Mesendoderm (in vitro differentiated cells): Measurements from ENCODE around the gene UTS2R.
A peak's percentile ranks its signal among the peaks of the same experiment; 100 is the strongest.

Experiments used
- DNase-seq: peaks from one replicate; pipeline ENCODE4 v3.0.0; 2013
- H2AK5ac ChIP-seq: 2 replicates; pipeline ENCODE4 v1.6.1; 2013; ENCODE audit warnings: low read length, inconsistent platforms
- H2BK120ac ChIP-seq: 2 replicates; pipeline ENCODE4 v1.6.1; 2013; ENCODE audit warnings: low read depth, mild to moderate bottlenecking, low read length, moderate library complexity, mixed read lengths
- H2BK15ac ChIP-seq: replicated peaks from 2 replicates; pipeline ENCODE4 v1.6.1; 2013; ENCODE audit warnings: low read depth, mild to moderate bottlenecking, moderate library complexity
- H2BK5ac ChIP-seq: 2 replicates; pipeline ENCODE4 v1.6.1; 2013; ENCODE audit warnings: low read length, inconsistent platforms
- H3K18ac ChIP-seq: 2 replicates; pipeline ENCODE4 v1.6.1; 2013; ENCODE audit warnings: mild to moderate bottlenecking, low read length, mixed read lengths
- H3K23ac ChIP-seq: one replicate; pipeline ENCODE4 v1.6.1; 2013; ENCODE audit warnings: low read length
- H3K27ac ChIP-seq: 2 replicates; pipeline ENCODE4 v1.5.1; 2013; ENCODE audit warnings: low read depth, mild to moderate bottlenecking, inconsistent platforms, low read length, moderate library complexity
- H3K27me3 ChIP-seq: 2 replicates; pipeline ENCODE4 v1.6.1; 2013; ENCODE audit warnings: low read length, control low read depth, mild to moderate bottlenecking, inconsistent platforms; ENCODE audit not compliant: insufficient read depth, poor library complexity
- H3K36me3 ChIP-seq: 2 replicates; pipeline ENCODE4 v1.6.1; 2013; ENCODE audit warnings: low read length, inconsistent platforms; ENCODE audit not compliant: control insufficient read depth, insufficient read depth
- H3K4ac ChIP-seq: one replicate; pipeline ENCODE4 v1.6.1; 2013; ENCODE audit warnings: low read depth, mild to moderate bottlenecking, low read length, moderate library complexity
- H3K4me1 ChIP-seq: 2 replicates; pipeline ENCODE4 v1.6.1; 2013; ENCODE audit warnings: low read depth, low read length, inconsistent platforms; ENCODE audit not compliant: control insufficient read depth
- H3K4me2 ChIP-seq: 2 replicates; pipeline ENCODE4 v1.6.1; 2013; ENCODE audit warnings: low read length
- H3K4me3 ChIP-seq: 2 replicates; pipeline ENCODE4 v1.5.1; 2013; ENCODE audit warnings: mild to moderate bottlenecking, low read length
- H3K56ac ChIP-seq: one replicate; pipeline ENCODE4 v1.6.1; 2013; ENCODE audit warnings: low read length
- H3K79me1 ChIP-seq: 2 replicates; pipeline ENCODE4 v1.6.1; 2013; ENCODE audit warnings: low read length, inconsistent platforms
- H3K79me2 ChIP-seq: 2 replicates; pipeline ENCODE4 v1.6.1; 2013; ENCODE audit warnings: mild to moderate bottlenecking, low read length; ENCODE audit not compliant: control insufficient read depth, insufficient read depth
- H3K9ac ChIP-seq: 2 replicates; pipeline ENCODE4 v1.6.1; 2013; ENCODE audit warnings: low read length, inconsistent platforms
- H4K5ac ChIP-seq: one replicate; pipeline ENCODE4 v1.6.1; 2013; ENCODE audit warnings: low read length
- H4K8ac ChIP-seq: one replicate; pipeline ENCODE4 v1.6.1; 2013; ENCODE audit warnings: low read depth, mild to moderate bottlenecking, control low read depth, low read length, moderate library complexity
- WGBS: extraction: QIAGEN DNeasy Blood & Tissue Kit; methylation state at CpG from one replicate; pipeline ENCODE4 v1.1.7; 2013; ENCODE audit warnings: low lambda C conversion rate, missing lambda C conversion rate; ENCODE audit not compliant: insufficient coverage; ENCODE audit errors: extremely low coverage; 5-methylcytosine and 5-hydroxymethylcytosine counted together

The UTS2R gene

GRCh38 chr17:82351713-82352488, 19.7 kb upstream of the UTS2R start:
- no peaks in the 10 kb centered on the region for H3K27me3 ChIP-seq
- H3K4me3 ChIP-seq = no peak overlapping the region
- H3K56ac ChIP-seq = no peak overlapping the region
- no peak overlapping the region for H3K4ac ChIP-seq
- no peak overlapping the region for H4K8ac ChIP-seq
- H2BK120ac ChIP-seq = no peak overlapping the region
- H3K79me2 ChIP-seq = no peaks in the 10 kb centered on the region
- no peak overlapping the region for H2AK5ac ChIP-seq
- no peak overlapping the region for H3K23ac ChIP-seq
- DNase-seq = peak; percentile 93
- no peak overlapping the region for H3K27ac ChIP-seq
- no peak overlapping the region for H3K4me2 ChIP-seq
- WGBS = no CpG with 5 or more reads among the region's 26 CpGs
- no peak overlapping the region for H3K18ac ChIP-seq
- no peak overlapping the region for H3K9ac ChIP-seq
- no peak overlapping the region for H2BK15ac ChIP-seq
- no peak overlapping the region for H2BK5ac ChIP-seq
- no peaks in the 10 kb centered on the region for H3K4me1 ChIP-seq
- no peak overlapping the region for H4K5ac ChIP-seq
- no peaks in the 10 kb centered on the region for H3K36me3 ChIP-seq
- H3K79me1 ChIP-seq = no peaks in the 10 kb centered on the region

DNA sequence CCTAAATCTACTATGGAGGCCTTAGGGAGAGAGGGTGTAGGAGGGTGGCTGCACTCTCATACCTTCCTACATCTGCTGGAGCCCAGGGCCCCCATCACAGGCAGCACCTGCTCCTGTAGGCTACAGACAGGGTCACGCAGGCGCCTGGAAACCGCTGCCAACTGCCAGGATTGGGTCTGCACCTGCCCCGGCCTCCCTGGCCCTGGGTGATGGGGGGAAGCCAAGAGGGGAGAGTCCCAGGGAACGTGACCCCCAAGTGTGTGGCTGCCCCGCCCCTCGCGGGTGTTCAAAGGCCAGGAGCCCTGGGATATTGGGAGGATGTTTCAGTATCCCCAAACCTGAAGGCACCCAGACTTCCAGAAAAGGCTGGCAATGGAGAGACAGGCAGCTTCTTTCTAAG, 18.1 kb upstream of the UTS2R start:
- H3K23ac ChIP-seq = no peak overlapping the region
- H3K56ac ChIP-seq = no peak overlapping the region
- H3K4me3 ChIP-seq = no peak overlapping the region
- no peak for DNase-seq
- H3K27me3 ChIP-seq = no peaks in the 10 kb centered on the region
- no peak overlapping the region for H4K8ac ChIP-seq
- no peak overlapping the region for H3K18ac ChIP-seq
- H3K4ac ChIP-seq = no peak overlapping the region
- H3K4me1 ChIP-seq = no peaks in the 10 kb centered on the region
- H2BK15ac ChIP-seq = no peak overlapping the region
- no CpG with 5 or more reads among the region's 8 CpGs for WGBS
- H2BK120ac ChIP-seq = no peak overlapping the region
- H3K79me1 ChIP-seq = no peaks in the 10 kb centered on the region
- no peak overlapping the region for H3K4me2 ChIP-seq
- no peak overlapping the region for H3K27ac ChIP-seq
- H3K79me2 ChIP-seq = no peaks in the 10 kb centered on the region
- H2BK5ac ChIP-seq = no peak overlapping the region
- no peak overlapping the region for H2AK5ac ChIP-seq
- no peaks in the 10 kb centered on the region for H3K36me3 ChIP-seq
- no peak overlapping the region for H4K5ac ChIP-seq
- no peak overlapping the region for H3K9ac ChIP-seq

GRCh38 chr17:82354804-82355308, 16.7 kb upstream of the UTS2R start:
- Histone ChIP-seq H3K27ac (no peak overlapping the region), H3K27me3 (no peaks in the 10 kb centered on the region), H2AK5ac (no peak overlapping the region), H3K4ac (no peak overlapping the region), H3K23ac (no peak overlapping the region), H3K36me3 (no peaks in the 10 kb centered on the region), H3K79me1 (no peaks in the 10 kb centered on the region), H3K56ac (no peak overlapping the region), H2BK15ac (no peak overlapping the region), H2BK120ac (no peak overlapping the region), H4K8ac (no peak overlapping the region), H4K5ac (no peak overlapping the region), H3K9ac (no peak overlapping the region), H3K79me2 (no peaks in the 10 kb centered on the region), H3K4me3 (no peak overlapping the region), H3K18ac (no peak overlapping the region), H3K4me1 (no peaks in the 10 kb centered on the region), H3K4me2 (no peak overlapping the region), H2BK5ac (no peak overlapping the region)
- no CpG with 5 or more reads among the region's 7 CpGs for WGBS
- no peak for DNase-seq

- DNase-seq = no peak
- Histone ChIP-seq H3K27ac (no peak overlapping the region), H3K4me2 (no peak overlapping the region), H3K79me2 (no peaks in the 10 kb centered on the region), H2BK5ac (no peak overlapping the region), H3K4ac (no peak overlapping the region), H3K4me1 (no peaks in the 10 kb centered on the region), H3K36me3 (no peaks in the 10 kb centered on the region), H2AK5ac (no peak overlapping the region), H3K18ac (no peak overlapping the region), H4K5ac (no peak overlapping the region), H3K4me3 (no peak overlapping the region), H2BK120ac (no peak overlapping the region), H3K56ac (no peak overlapping the region), H3K79me1 (no peaks in the 10 kb centered on the region), H3K23ac (no peak overlapping the region), H3K9ac (no peak overlapping the region), H2BK15ac (no peak overlapping the region), H4K8ac (no peak overlapping the region), H3K27me3 (no peaks in the 10 kb centered on the region)
- WGBS = no CpG with 5 or more reads among the region's 11 CpGs
Observed at GRCh38 chr17:82355770-82356427, 15.7 kb upstream of the UTS2R start.

DNA sequence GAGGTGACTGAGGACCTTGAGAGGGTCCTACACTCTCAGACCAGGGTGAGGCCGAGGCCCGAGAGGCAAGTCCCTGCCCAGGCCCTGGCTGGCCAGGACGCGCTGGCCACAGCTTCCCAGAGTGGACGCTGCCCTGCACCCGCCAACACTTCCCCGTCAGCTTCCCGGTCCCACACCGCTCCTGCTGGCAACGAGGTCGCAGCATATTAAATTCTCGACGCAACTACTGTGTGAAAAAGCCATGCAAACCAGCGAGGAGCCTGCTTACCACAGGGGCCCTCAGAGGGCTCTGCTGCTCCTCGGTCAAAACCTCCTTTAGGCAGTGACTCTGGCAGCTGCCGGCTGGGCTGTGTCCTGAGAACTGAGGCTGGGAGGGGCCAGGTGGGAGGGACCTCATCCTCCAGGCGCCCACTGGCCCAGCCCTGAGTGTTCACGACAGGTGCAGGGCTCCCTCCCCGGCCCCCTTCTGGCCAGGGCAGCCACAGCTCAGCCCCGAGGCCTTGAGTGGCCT, 14.7 kb upstream of the UTS2R start:
- no peaks in the 10 kb centered on the region for H3K79me2 ChIP-seq
- H3K18ac ChIP-seq = no peak overlapping the region
- H3K36me3 ChIP-seq = no peaks in the 10 kb centered on the region
- H4K8ac ChIP-seq = no peak overlapping the region
- no peak overlapping the region for H3K9ac ChIP-seq
- no peaks in the 10 kb centered on the region for H3K4me1 ChIP-seq
- H2BK120ac ChIP-seq = no peak overlapping the region
- H3K79me1 ChIP-seq = no peaks in the 10 kb centered on the region
- no peak overlapping the region for H4K5ac ChIP-seq
- H3K4me3 ChIP-seq = no peak overlapping the region
- no peak overlapping the region for H3K23ac ChIP-seq
- H2AK5ac ChIP-seq = no peak overlapping the region
- DNase-seq = peak; percentile 66
- no peak overlapping the region for H2BK5ac ChIP-seq
- H3K27me3 ChIP-seq = no peaks in the 10 kb centered on the region
- H3K56ac ChIP-seq = peak overlapping the region; percentile 11
- no peak overlapping the region for H3K27ac ChIP-seq
- no peak overlapping the region for H2BK15ac ChIP-seq
- H3K4me2 ChIP-seq = no peak overlapping the region
- H3K4ac ChIP-seq = no peak overlapping the region
- WGBS = no CpG with 5 or more reads among the region's 20 CpGs
